Central memory CD4-positive, alpha-beta T cell (primary cell): Measurements from ENCODE around the gene BLVRB.
"Not testable (repeated sequence)": the region's sequence is repeated elsewhere in the genome, so short reads cannot be mapped to it uniquely, and the experiment has no call there.

Experiments
- DNase-seq: peaks from one replicate; pipeline ENCODE4 v3.0.0; 2022
- total RNA-seq, 3 experiments: gene quantifications; one replicate each; lab custom pipeline; 2026; lab: John Stamatoyannopoulos, UW

Gene BLVRB
- 2.7 to 10.9 (median 9.7) reads per million in 3 experiments for total RNA-seq

DNA sequence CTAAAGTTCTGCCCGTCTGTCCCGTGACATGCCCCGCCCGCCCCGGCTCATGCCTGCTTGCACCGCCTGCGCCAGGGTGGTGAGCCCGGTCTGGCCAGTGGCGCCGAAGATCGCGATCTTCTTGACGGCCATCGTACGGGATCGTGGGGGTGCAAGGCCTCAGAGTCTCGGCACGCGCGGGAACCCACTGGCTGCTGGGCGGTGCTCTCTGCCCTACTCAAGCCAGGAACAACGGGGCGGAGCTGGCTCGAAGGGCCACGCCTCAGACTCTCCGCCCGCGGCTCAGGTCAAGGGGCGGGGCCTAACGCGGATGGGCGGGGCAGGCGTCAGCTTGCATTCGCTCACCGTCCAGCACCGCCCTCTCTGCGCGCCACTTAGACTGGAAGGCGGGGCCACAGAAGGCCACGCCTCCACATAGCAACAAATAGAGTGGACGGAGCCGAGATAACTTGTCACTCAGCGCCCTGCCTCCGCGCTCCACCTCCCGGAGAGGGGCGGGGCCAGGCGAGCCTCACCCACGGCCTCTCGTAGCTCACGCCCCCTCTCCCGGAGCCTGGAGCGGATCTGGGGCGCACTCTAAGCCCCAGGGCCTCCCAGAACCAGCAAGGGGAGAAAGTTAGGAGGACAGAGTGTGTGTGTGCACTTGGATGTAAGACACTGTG, at the start of gene BLVRB:
Gene BLVRB, minus strand, starts transcription at position 189 of the 662 bp plus-strand sequence. Its CDS starts 57 bp downstream, at position 132.
- peak; percentile 99 for DNase-seq

DNA sequence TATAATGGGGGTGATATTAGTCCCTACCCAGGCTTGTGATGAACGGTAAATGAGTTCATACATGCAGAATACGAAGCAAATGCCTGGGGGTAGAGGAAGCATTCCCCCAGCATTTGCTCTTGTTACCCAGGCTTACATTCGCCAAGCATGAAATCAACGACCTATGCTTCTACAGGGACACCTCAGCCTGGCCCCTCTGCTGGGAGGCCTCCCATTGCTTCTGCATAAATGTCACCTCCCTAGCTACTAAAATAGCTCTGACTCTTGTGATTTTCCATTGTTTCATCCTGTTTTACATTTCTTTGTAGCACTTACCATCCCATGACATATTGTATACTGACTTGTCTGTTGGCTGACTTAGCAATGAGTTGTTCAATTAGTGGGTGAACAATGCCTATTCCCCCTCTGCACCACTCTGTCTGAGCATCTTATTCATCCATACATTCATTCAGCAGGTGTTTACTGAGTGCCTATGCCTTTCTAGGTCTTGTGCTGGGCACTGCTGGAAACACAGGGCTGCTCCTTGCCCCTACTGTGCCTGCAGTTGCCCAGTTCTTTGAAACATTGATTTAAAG, 48.3 kb upstream of the BLVRB start:
- DNase-seq = no peak

DNA sequence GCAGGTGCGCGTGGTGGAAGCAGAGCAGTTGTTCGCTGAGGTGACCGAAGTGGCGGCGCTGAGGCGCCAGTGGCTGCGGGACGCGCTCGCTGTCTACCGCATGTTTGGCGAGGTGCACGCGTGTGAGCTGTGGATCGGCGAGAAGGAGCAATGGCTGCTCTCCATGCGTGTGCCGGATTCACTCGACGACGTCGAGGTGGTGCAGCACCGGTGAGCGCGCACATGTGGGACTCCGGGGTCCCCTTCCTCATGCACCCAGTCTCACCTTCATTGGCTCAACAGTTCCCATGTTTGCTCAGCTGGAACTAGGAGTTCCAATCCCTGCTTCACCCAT, 47.8 kb upstream of the BLVRB start:
- no peak for DNase-seq

DNA sequence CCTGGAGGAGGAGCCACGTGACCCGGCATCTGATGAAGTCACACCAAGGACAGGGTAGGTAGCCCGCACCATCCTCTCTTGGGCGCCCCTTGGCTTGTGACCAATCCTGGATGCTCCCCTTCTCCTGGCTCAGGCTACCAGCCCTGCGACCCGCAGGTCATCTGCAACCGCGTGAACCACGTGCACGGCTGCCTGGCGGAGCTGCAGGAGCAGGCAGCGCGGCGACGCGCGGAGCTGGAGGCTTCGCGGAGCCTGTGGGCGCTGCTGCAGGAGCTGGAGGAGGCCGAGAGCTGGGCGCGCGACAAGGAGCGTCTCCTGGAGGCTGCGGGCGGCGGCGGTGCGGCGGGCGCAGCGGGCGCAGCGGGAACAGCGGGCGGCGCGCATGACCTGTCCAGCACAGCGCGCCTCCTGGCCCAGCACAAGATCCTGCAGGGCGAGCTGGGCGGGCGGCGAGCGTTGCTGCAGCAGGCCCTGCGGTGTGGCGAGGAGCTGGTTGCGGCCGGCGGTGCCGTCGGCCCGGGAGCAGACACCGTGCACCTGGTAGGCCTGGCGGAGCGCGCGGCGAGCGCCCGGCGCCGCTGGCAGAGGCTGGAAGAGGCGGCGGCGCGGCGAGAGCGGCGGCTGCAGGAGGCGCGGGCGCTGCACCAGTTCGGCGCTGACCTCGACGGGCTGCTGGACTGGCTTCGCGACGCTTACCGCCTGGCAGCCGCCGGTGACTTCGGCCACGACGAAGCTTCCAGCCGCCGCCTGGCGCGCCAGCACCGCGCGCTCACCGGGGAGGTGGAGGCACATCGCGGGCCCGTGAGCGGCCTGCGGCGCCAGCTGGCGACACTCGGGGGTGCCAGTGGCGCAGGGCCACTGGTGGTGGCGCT, 47.2 kb upstream of the BLVRB start:
- DNase-seq = no peak

DNA sequence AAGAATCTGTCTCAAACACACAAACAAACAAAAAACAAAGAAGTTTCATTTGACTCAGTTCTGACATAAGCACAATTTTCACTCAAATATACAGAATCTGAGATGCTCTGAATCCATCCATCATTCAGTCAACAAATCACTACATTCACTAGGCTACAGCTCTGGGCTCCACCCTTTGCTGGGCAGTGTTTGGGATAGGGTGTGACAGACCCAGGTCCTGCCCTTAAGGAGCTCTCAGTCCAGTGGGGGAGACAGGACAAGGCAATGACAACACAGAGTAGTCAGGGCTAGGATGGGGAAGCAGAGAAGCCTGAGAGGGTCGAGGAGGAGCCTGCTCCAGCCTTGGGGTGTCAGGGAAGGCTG, 46.5 kb upstream of the BLVRB start:
- no peak for DNase-seq

DNA sequence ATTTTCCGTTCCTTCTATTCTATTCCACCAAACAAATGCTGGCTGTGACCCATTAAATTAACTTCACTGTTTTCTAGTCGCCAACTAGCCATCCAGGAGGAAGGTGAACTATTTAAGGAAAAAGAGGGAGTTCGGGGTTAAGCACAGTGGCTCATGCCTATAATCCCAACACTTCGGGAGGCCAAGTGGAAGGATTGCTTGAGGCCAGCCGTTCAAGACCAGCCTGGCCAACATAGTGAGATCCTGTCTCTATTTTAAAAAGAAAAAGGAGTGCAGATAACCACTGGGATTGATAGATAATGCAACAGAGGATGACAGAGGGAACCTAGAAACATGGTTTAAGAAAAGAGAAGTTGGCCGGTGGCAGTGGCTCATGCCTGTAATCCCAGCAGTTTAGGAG, 45.9 kb upstream of the BLVRB start:
- no peak for DNase-seq

DNA sequence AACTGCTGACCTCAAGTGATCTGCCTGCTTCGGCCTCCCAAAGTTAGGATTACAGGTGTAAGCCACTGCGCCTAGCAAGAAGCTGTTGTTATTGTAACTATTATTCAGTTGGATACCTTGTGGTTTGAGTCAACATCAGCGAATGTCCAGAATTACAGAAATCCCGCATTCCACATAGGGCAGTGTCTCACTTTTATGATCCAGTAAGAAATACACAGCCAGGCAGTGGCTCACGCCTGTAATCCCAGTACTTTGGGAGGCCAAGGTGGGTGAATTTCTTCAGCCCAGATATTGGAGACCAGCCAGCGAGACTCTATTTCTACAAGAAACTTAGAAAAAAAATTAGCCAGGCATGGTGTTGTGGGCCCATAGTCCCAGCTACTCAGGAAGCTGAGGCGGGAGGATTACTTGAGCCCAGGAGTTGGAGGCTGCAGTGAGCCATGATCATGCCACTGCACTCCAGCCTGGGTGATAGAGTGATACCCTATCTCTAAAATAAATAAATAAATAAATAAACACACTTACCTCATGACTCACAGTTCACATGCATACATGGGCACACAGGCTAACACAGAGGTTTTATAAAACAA, 45.1 kb upstream of the BLVRB start:
- no peak for DNase-seq

DNA sequence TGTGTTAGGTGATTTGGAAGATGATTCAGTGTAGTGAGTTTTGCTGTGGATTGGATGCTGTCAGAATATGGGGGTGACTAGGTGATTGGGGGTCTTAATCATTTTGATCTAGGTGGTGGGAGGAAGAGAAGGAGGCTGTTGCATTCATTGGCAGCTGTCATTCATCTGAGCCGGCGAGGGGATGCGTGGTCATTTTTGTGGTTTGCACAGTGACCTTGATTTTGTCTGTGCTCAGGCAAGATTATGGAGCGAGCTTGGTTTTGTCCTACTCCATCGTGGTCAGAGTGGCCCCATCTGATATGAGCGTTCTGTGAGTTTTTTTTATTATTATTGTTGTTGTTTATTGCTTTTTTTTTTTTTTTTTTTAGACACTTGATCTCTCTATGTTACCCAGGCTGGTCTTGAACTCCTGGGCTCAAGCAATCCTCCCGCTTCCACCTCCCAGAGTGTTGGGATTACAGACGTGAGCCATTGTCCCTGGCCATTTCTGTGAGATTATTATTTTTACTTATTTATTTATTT, 43.3 kb upstream of the BLVRB start:
- no peak for DNase-seq

DNA sequence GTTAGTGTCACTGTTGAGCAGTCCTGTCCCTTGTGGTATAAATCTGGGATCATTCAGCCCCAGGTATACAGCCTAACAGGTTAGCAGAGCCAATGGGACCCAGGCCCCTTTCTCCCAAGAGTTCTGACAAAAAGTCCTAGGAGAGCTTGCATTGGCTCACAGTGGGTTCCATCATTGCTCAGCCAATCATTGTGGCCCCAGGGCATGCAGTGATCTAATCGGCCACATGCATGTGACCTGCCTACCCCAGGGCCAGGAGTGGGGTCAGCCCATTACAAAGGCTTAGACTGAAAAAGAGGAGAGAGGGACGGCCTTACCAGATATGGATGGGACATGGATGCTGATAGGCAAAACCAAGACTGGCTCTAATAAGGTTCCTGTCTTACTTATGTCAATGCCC, 42.3 kb upstream of the BLVRB start:
- DNase-seq = no peak

DNA sequence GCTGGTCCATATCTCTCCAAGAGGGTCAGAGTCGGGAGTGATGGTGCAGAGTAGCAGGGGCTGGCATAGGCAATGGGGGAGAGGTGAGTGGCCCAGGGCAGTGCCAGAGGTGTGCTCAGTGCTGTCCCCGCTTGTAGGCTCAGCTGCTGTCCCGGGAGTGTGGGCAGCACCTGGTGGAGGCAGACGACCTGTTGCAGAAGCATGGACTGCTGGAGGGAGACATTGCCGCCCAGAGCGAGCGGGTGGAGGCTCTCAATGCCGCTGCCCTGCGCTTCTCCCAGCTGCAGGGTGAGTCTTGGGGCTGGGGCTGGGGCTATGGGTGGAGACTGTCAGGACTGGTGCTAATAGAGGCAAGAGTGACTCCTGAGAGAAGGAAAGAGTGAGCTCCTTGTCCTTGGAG, 40.6 kb upstream of the BLVRB start:
- DNase-seq = no peak

DNA sequence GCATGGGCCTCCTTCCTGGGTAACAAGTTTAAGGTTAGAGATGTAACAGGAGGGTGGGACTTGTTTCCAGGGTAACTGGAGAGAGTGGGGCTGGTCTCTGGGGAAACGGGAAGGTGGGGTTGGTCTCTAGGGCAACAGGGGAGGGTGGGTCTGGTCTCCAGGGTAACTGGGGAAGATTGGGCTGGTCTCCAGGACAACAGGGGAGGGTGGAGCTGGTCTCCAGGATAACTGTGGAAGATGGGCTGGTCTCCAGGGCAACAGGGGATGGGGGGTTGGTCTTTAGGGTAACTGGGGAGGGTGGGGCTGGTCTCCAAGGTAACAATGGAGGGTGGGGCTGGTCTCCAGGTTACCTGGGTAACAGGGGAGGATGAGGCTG, 37.8 kb upstream of the BLVRB start:
- no peak for DNase-seq

DNA sequence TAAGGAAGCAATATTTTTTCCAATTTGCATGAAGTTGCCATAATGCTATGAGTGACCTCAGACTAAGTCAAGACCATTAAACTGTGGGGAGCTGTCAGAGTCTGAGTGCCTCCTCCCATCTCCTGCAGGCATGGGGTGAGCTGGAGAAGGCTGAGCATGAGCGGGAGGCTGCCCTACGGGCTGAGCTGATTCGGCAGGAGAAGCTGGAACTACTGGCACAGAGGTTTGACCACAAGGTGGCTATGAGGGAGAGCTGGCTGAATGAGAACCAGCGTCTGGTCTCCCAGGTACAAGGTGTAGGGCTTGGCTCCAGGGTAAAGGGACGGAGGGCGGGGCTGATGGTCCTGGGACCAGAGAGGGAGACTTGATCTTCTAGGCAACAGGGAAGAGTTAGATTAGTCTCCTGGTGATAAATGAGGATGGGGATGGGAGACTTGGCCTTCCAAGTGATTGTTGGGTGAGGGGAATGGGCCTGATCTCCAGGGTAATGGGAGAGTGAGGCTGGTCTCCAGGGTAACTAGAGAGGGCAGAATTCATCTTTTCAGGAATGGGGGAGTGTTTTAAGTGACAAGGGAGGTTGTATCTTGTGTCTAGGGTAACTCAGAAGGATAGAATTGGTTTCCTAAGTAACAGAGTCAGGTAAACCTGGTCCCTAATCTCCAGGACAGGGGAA, 37.2 kb upstream of the BLVRB start:
- no peak for DNase-seq

DNA sequence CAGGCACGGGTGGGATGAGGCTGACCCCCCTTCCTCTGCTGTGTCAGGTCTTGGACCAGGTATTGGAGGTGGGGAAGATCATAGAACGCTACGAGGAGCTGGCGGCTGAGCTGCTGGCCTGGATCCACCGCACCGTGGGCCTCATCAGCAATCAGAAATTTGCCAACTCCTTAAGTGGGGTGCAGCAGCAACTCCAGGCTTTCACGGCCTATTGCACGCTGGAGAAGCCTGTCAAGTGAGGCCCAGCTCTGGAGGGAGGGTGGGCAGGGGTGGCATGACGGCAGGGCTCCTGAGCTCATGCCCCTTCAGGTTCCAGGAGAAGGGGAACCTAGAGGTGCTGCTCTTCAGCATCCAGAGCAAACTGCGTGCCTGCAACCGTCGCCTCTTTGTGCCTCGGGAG, 36.5 kb upstream of the BLVRB start:
- no peak for DNase-seq

DNA sequence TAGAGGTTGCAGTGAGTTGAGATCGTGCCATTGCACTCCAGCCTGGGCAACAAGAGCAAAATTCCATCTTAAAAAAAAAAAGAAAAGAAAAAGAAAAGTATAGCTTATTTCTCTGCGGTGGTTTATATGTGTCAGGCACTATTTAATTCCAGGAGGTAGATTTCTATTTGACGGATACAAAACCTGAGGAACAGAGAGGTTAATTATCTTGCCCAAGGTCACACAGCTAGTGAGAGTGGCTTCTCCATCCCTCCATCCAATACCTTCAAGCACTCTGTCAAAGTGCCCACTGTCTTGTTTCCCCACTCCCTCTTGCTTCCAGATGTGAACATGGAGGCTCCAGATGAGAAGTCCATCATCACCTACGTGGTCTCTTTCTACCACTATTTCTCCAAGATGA, 36.1 kb upstream of the BLVRB start:
- DNase-seq = no peak

DNA sequence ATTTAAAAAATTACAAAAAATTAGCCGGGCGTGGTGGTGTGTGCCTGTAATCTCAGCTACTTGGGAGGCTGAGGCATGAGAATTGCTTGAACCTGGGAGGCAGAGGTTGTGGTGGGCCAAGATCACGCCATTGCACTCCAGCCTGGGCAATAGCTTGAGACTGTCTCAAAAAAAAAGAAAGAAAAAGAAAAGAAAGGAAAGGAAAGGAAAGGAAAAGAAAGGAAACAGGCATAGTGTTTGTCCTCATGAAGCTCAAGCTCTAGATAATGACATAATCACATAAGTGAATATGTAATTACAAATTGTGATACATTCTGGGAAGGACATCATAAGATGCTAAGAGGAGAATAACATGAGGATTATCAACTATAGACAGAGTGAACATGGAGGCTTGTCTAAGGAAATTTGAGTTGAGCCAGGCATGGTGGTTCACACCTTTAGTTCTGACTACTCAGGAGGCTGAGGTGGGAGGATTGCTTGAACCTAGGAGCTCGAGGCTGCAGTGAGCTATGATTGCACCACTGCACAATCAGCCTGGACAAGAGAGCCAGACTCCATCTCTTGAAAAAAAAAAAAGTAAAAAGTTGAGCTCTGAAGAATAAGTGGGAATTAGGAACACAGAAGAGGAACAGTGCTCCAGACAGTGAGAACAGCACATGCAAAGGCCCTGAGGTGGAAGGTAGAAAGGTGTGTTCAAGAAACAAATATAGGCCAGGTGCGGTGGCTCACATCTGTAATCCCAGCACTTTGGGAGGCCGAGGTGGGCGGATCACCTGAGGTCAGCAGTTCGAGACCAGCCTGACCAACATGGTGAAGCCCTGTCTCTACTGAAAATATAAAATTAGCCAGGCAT, 35.4 kb upstream of the BLVRB start:
- DNase-seq = not testable (repeated sequence)

DNA sequence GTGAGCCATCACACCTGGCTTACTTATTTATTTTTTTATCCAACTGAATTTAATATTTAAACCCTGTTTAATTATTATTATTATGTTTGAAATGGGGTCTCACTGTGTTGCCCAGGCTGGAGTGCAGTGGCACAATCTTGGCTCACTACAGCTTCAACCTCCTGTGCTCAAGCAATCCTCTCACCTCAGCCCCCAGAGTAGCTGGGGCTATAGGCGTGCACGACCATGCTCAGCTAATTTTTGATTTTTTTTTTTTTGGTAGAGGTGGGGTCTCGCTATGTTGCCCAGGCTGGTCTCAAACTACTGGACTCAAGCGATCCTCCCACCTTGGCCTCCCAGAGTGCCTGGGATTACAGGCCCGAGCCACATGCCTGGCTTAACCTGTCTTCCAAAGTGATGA, 33.8 kb upstream of the BLVRB start:
- no peak for DNase-seq

DNA sequence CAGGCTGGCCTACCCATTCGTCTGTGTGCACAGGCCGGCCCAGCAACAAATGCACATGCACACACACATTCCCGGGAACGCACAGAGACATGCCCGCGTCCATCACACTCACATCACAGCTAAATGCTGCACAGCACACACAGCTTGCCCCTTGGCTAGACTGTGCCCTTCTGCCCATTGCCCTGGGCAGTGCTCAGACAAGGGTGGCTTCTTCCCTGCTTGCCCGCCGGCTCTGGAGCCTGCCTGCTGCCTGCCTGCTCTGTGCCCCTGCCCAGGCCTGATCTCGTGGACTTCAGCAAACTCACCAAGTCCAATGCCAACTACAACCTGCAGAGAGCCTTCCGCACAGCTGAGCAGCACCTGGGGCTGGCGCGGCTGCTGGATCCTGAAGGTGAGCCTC, 31.7 kb upstream of the BLVRB start:
- DNase-seq = no peak

DNA sequence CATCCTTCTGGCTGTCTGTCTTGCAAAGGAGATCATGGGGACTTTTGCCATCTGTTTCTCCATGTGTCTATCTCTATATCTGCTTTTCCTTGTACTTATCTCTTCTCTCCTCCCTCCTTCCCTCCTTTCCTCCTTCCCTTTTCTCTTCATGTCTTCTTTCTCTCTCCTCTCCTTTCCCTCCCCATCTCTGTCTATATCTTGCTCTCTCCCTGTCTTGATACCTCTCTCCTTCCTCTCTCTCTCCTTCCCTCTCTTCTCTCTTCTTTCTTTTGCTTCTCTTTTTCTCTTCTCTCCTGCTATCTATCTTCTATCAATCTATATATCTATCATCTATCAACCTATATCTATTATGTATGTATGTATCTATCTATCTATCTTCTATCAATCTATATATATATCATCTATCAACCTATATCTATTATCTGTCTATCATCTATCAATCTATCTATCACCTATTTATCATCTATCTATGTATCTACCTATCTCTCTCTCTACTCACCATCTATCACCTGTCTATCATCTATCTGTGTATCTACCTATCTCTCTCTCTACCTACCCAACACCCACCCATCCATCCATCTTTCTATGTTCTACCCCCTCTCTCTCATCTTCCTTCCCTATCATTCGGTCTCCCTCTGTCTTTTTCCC, 28.8 kb upstream of the BLVRB start:
- DNase-seq = no peak

DNA sequence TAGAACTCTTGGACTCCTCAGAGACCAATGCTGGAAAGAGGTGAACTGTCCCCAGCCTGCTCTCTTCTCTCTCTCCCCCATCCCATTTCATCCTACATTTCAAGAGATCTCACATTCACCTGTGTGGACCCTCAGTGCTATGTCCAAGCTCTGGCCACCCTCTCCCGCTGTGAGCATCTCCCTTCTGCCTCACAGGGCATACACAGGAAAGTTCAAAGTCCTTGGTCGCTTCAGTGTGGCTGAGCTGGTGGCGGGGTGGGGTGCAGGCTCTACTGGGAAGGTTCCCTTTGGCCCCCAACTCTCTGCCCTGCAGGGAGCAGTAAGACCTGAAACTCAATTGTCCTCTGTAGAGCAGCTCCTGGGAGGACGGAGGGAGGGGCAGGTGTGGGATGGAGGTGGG, 28.2 kb upstream of the BLVRB start:
- DNase-seq = no peak

DNA sequence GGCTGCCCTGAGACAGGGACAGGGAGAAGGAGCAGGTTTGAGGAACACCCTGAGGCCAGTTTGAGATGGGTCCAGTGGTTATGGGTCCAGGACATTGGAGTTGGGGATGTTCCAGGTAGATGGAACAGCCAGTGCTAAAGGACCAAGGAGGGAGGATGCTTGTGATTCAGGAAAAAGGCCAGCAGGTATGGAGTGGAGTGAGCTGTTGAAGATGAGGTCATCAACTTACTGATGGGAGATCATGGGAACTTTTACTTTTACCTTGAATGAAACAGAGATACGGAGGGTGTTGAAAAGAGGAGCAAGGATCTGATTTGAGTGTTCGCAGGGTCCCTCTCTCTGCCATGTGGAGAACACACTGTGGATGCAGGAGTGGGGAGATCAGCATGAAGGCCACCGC, 26.7 kb upstream of the BLVRB start:
- no peak for DNase-seq

DNA sequence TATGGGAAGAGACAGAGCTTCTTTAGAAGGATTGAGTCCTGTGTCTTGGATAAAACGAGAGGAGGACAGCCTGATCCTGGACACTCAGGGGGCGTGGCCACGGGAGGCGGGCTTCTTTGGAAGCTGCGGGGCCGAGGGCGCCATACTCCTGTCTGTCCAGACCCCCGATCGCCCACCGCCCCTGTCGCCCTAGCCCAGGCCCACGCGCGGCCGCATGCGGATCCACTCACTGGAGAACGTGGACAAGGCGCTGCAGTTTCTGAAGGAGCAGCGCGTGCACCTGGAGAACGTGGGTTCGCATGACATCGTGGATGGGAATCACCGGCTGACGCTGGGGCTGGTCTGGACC, 24.3 kb upstream of the BLVRB start:
- DNase-seq = no peak

DNA sequence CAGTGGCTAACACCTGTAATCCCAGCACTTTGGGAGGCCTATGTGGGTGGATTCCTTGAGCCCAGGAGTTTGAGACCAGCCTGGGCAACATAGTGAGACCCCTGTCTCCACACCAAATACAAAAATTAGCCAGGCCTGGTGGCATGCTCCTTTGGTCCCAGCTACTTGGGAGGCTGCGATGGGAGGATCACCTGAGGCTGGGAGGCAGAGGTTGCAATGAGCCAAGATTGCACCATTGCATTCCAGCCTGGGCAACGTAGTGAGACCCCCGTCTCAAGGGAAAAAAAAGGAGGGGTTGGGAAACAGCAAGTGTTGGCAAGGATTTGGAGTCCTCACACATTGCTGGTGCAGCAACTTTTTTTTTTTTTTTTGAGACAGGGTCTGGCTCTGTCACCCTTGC, 20.5 kb upstream of the BLVRB start:
- DNase-seq = no peak
